Measurements from ENCODE around the gene MCM5. TPM values are rescaled to one million over a fixed set of nuclear protein-coding genes. Genes with fewer than 3 reads are reported as not detected.

The MCM5 gene
- polyA plus RNA-seq, 3 donors = 23.4 to 39.8 (median 25.5) TPM

GRCh38 chr22:35367331-35367886, 32.5 kb upstream of the MCM5 start:
- Histone ChIP-seq H3K27ac (ENCODE audit: low read depth in 1 of 2, low read length in 2 of 2) (peak overlapping the region; percentile 25 to 67), H3K4me1 (ENCODE audit: control insufficient read depth in 1 of 2, insufficient read depth in 2 of 2, low read length in 2 of 2) (peaks cover 55 to 65% of the 10 kb centered on the region in 2 donors), H3K79me2 (ENCODE audit: insufficient read depth, low read length) (no peaks in the 10 kb centered on the region), H3K9ac (ENCODE audit: insufficient read depth, low read length, poor library complexity, severe bottlenecking) (no peak overlapping the region), H4K20me1 (ENCODE audit: insufficient read depth, low read length) (no peaks in the 10 kb centered on the region), H3K4me2 (replicated peaks; ENCODE audit: extremely low read depth, low read length, poor library complexity, severe bottlenecking) (peak overlapping the region; percentile 50), H3K36me3 (replicated peaks in 1 of 2; ENCODE audit: control insufficient read depth in 1 of 2, insufficient read depth in 2 of 2, low read length in 2 of 2) (no peaks in the 10 kb centered on the region), H3K4me3 (replicated peaks in 1 of 3; ENCODE audit: low read depth in 2 of 3, low read length in 3 of 3) (peak overlapping the region in 1 of 3 experiments; percentile 14), H2AFZ (ENCODE audit: insufficient read depth, low read depth, low read length, poor library complexity, severe bottlenecking) (no peak overlapping the region), H3K27me3 (ENCODE audit: control insufficient read depth in 2 of 2, insufficient read depth in 2 of 2, low read length in 2 of 2) (no peaks in the 10 kb centered on the region), H3K9me3 (replicated peaks in 1 of 2; ENCODE audit: control insufficient read depth in 1 of 2, insufficient read depth in 1 of 2, low read length in 2 of 2) (no peaks in the 10 kb centered on the region)
- no peaks in the 10 kb centered on the region for H3K36me3 Mint-ChIP-seq
- intact Hi-C loops (cut with micrococcal nuclease) = loop anchor here in 1 of 2 donors (2.0 kb wide), 1 partner anchor 15 kb away; no protein-coding TSS in a partner anchor
- peak overlapping the region in 1 of 2 donors; percentile 53 for H3K4me3 Mint-ChIP-seq
- H3K9me3 Mint-ChIP-seq = peaks cover 0 to 2% (median 0%) of the 10 kb centered on the region in 7 donors
- peak; percentile 80 to 88 (median 86) for DNase-seq
- peak overlapping the region; percentile 77 to 89 (median 87) for H3K27ac Mint-ChIP-seq
- H3K4me1 Mint-ChIP-seq = peaks cover 52% of the 10 kb centered on the region
- peaks cover 0 to 9% (median 3%) of the 10 kb centered on the region in 3 donors for H3K27me3 Mint-ChIP-seq (ENCODE audit: low read depth in 3 of 3)
- no peak for TF ChIP-seq CTCF (IDR thresholded peaks at IDR 0.05)
- 0% methylated on average over 7 of the region's 9 CpGs for WGBS (ENCODE audit: insufficient coverage)

DNA sequence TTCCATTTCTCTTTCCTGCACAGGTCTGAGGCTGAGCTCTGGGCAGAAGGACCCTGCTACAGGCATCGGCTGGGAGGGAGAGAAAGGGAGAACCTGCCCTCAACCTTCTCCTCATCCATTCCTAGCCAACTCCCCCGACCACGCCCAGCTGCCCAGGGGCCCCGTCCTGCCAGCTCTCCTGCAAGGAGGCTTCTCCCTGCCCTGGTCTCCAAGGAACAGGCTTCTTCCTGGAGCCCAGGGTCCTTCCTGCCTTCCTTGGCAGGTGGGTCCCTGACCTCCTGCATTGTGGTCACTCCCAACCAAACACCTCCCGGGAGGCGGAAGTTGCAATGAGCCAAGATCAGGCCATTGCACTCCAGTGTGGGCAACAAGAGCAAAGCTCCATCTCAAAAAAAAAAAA, 31.6 kb upstream of the MCM5 start:
- intact Hi-C loops (cut with micrococcal nuclease) = no loop called here
- no peak for DNase-seq
- H3K27ac ChIP-seq (ENCODE audit: low read depth in 1 of 2, low read length in 2 of 2) = no peak overlapping the region
- no peaks in the 10 kb centered on the region for H3K27me3 ChIP-seq (ENCODE audit: control insufficient read depth in 2 of 2, insufficient read depth in 2 of 2, low read length in 2 of 2)
- no peak overlapping the region for H3K4me3 ChIP-seq (replicated peaks in 1 of 3; ENCODE audit: low read depth in 2 of 3, low read length in 3 of 3)
- WGBS (ENCODE audit: insufficient coverage) = 93% methylated on average over 3 of the region's 6 CpGs
- H3K36me3 ChIP-seq (replicated peaks in 1 of 2; ENCODE audit: control insufficient read depth in 1 of 2, insufficient read depth in 2 of 2, low read length in 2 of 2) = no peaks in the 10 kb centered on the region
- TF ChIP-seq CTCF (IDR thresholded peaks at IDR 0.05) = no peak
- no peaks in the 10 kb centered on the region for H4K20me1 ChIP-seq (ENCODE audit: insufficient read depth, low read length)
- H3K4me3 Mint-ChIP-seq = no peak overlapping the region
- H3K9ac ChIP-seq (ENCODE audit: insufficient read depth, low read length, poor library complexity, severe bottlenecking) = no peak overlapping the region
- no peaks in the 10 kb centered on the region for H3K36me3 Mint-ChIP-seq
- peaks cover 0 to 9% (median 2%) of the 10 kb centered on the region in 3 donors for H3K27me3 Mint-ChIP-seq (ENCODE audit: low read depth in 3 of 3)
- H3K27ac Mint-ChIP-seq = no peak overlapping the region
- H3K4me1 ChIP-seq (ENCODE audit: control insufficient read depth in 1 of 2, insufficient read depth in 2 of 2, low read length in 2 of 2) = peaks cover 57 to 64% of the 10 kb centered on the region in 2 donors
- peaks cover 0 to 2% (median 0%) of the 10 kb centered on the region in 7 donors for H3K9me3 Mint-ChIP-seq
- H3K9me3 ChIP-seq (replicated peaks in 1 of 2; ENCODE audit: control insufficient read depth in 1 of 2, insufficient read depth in 1 of 2, low read length in 2 of 2) = no peaks in the 10 kb centered on the region
- no peak overlapping the region for H3K4me2 ChIP-seq (replicated peaks; ENCODE audit: extremely low read depth, low read length, poor library complexity, severe bottlenecking)
- no peak overlapping the region for H2AFZ ChIP-seq (ENCODE audit: insufficient read depth, low read depth, low read length, poor library complexity, severe bottlenecking)
- peaks cover 51% of the 10 kb centered on the region for H3K4me1 Mint-ChIP-seq
- H3K79me2 ChIP-seq (ENCODE audit: insufficient read depth, low read length) = no peaks in the 10 kb centered on the region
